Endothelial cell of umbilical vein (primary cell): ENCODE data around the gene PDPK1. TPM values are rescaled to one million over a fixed set of nuclear protein-coding genes. Genes with fewer than 3 reads are reported as not detected.

Experiments used
- BruUV-seq: library from RNA; stranded (reverse); fragments of 400-500 nt; replicated peaks from 2 replicates; lab custom pipeline; 2021; lab: Mats Ljungman, UMichigan
- CTCF ChIA-PET: fragments of 300-600, 350-600 bp; sonication (Branson Sonifier 250); formaldehyde crosslinking; loops from one replicate; lab custom pipeline; 2021; ENCODE audit warnings: antibody characterized with exemption, inconsistent platforms; lab: Charles Lee
- POLR2A ChIA-PET: fragments of 300-600, 350-600 bp; sonication (Branson Sonifier 250); formaldehyde crosslinking; loops from one replicate; lab custom pipeline; 2021; ENCODE audit warnings: antibody characterized with exemption, inconsistent platforms; lab: Charles Lee
- DNase-seq: peaks from one replicate; pipeline ENCODE4 v3.0.0-alpha.2; 2011; ENCODE audit warnings: low read depth, low spot score
- FAIRE-seq: peaks from 2 replicates; lab custom pipeline; 2011; peaks lifted over from hg19 to GRCh38; lab: Jason Lieb, UNC
- H2AFZ ChIP-seq: 2 replicates; pipeline ENCODE4 v1.6.0; 2012; ENCODE audit warnings: low read depth, low read length, control low read depth, inconsistent platforms
- H3K27ac ChIP-seq: 2 replicates; pipeline ENCODE4 v1.5.1; 2011; ENCODE audit warnings: low read depth, mild to moderate bottlenecking, control low read depth, low read length, moderate library complexity; ENCODE audit not compliant: insufficient read depth
- H3K27me3 ChIP-seq, 2 experiments: 2 replicates each; pipeline versions ENCODE4 v1.6.0 to v1.6.1; 2011; ENCODE audit warnings: low read length in 2 of 2, mixed read lengths in 1 of 2; ENCODE audit not compliant: control insufficient read depth in 2 of 2, insufficient read depth in 2 of 2
- H3K36me3 ChIP-seq, 2 experiments: 2 replicates in 1 of 2; 3 replicates in 1 of 2; pipeline ENCODE4 v1.5.1; 2011; ENCODE audit warnings: low read length in 2 of 2, mild to moderate bottlenecking in 1 of 2, moderate library complexity in 1 of 2; ENCODE audit not compliant: control insufficient read depth in 2 of 2, insufficient read depth in 2 of 2; ENCODE audit errors: extremely low read depth in 1 of 2
- H3K4me1 ChIP-seq: 3 replicates; pipeline ENCODE4 v1.5.1; 2011; ENCODE audit warnings: mild to moderate bottlenecking, low read length; ENCODE audit not compliant: control insufficient read depth, insufficient read depth; ENCODE audit errors: extremely low read depth
- H3K4me2 ChIP-seq: 2 replicates; pipeline ENCODE4 v1.6.1; 2011; ENCODE audit warnings: low read length, control low read depth, mixed read lengths; ENCODE audit not compliant: insufficient read depth
- H3K4me3 ChIP-seq, 3 experiments: fragments of 200-600 bp in 1 of 3; sonication (generic), shearing (Covaris generic) in 1 of 3; replicated peaks in 1 of 3; 2 replicates each; pipeline ENCODE4 v1.5.1; 2011 to 2016; ENCODE audit warnings: control low read depth in 3 of 3, low read length in 3 of 3, mild to moderate bottlenecking in 2 of 3, inconsistent platforms in 1 of 3, low read depth in 1 of 3, moderate library complexity in 1 of 3; ENCODE audit not compliant: insufficient read depth in 1 of 3
- H3K79me2 ChIP-seq: 2 replicates; pipeline ENCODE4 v1.6.0; 2012; ENCODE audit warnings: low read length, inconsistent platforms; ENCODE audit not compliant: control insufficient read depth, insufficient read depth
- H3K9ac ChIP-seq: replicated peaks from 2 replicates; pipeline ENCODE3; 2011; ENCODE audit warnings: low read length, control low read depth; ENCODE audit not compliant: insufficient read depth; ENCODE audit errors: extremely low read depth
- H3K9me1 ChIP-seq: replicated peaks from 3 replicates; pipeline ENCODE4 v1.6.0; 2011; ENCODE audit warnings: mild to moderate bottlenecking, low read length; ENCODE audit not compliant: control insufficient read depth, insufficient read depth; ENCODE audit errors: extremely low read depth
- H3K9me3 ChIP-seq: replicated peaks from 2 replicates; pipeline ENCODE4 v1.5.1; 2012; ENCODE audit warnings: low read length, inconsistent platforms; ENCODE audit not compliant: control insufficient read depth, insufficient read depth
- H4K20me1 ChIP-seq: replicated peaks from 2 replicates; pipeline ENCODE3; 2011; ENCODE audit warnings: mild to moderate bottlenecking, low read length; ENCODE audit not compliant: control insufficient read depth, insufficient read depth; ENCODE audit errors: extremely low read depth
- CTCF ChIP-seq, 2 donors: IDR thresholded peaks; 1 replicate in 1 of 2; 2 replicates in 1 of 2; pipeline ENCODE4 v1.5.1; 2011; ENCODE audit warnings: low read length in 2 of 2, mild to moderate bottlenecking in 2 of 2, moderate library complexity in 2 of 2, control low read depth in 1 of 2, inconsistent platforms in 1 of 2, low read depth in 1 of 2; ENCODE audit not compliant: insufficient read depth in 1 of 2; ENCODE audit errors: extremely low read depth in 1 of 2
- EZH2 ChIP-seq: IDR thresholded peaks from 2 replicates; pipeline ENCODE4 v1.6.1; 2012; ENCODE audit warnings: borderline replicate concordance, low read depth, mild to moderate bottlenecking, moderate library complexity, low read length, inconsistent platforms; ENCODE audit not compliant: severe bottlenecking
- FOS ChIP-seq: IDR thresholded peaks from 2 replicates; pipeline ENCODE4 v1.6.1; 2011; ENCODE audit warnings: mild to moderate bottlenecking, low read length, moderate library complexity, borderline replicate concordance; ENCODE audit not compliant: insufficient read depth
- GATA2 ChIP-seq: IDR thresholded peaks from 2 replicates; pipeline ENCODE4 v1.7.0; 2011; ENCODE audit warnings: low read depth, mild to moderate bottlenecking, moderate library complexity, mixed read lengths, low read length; ENCODE audit not compliant: insufficient read length, insufficient read depth
- JUN ChIP-seq: IDR thresholded peaks from 2 replicates; pipeline ENCODE4 v1.6.1; 2011; ENCODE audit warnings: borderline replicate concordance, low read depth; ENCODE audit not compliant: insufficient read length, insufficient read depth
- MAX ChIP-seq: IDR thresholded peaks from 2 replicates; pipeline ENCODE4 v1.6.1; 2011; ENCODE audit not compliant: insufficient read depth, insufficient read length
- MYC ChIP-seq: IDR thresholded peaks from one replicate; pipeline ENCODE4 v1.6.1; 2011; ENCODE audit warnings: mild to moderate bottlenecking, low read depth, low read length
- POLR2A ChIP-seq: IDR thresholded peaks from 2 replicates; pipeline ENCODE4 v1.6.1; 2012; ENCODE audit warnings: low read depth, mild to moderate bottlenecking, control low read depth, low read length
- POLR2AphosphoS5 ChIP-seq: IDR thresholded peaks from 2 replicates; pipeline ENCODE4 v1.6.1; 2012; ENCODE audit warnings: low read depth, mild to moderate bottlenecking, control low read depth, low read length, moderate library complexity; ENCODE audit not compliant: insufficient read depth
- dilution Hi-C: fragments of 300-500 bp; cut with MboI; formaldehyde crosslinking; loops from one replicate; pipeline ENCODE4 v1.15.0; 2019; ENCODE audit warnings: low sequenced_read_pairs; ENCODE audit not compliant: extremely low pct_ligation_motif_present
- intact Hi-C: fragments of 100-400 bp; cut with micrococcal nuclease; formaldehyde crosslinking; loops from one replicate; pipeline ENCODE4 v1.10.0; 2022
- polyA plus RNA-seq, 4 experiments: library from polyadenylated mRNA; depleted of rRNA in 3 of 4; stranded (reverse) in 3 of 4; unstranded in 1 of 4; fragments of >200 nt; gene quantifications; 2 replicates each; pipeline versions ENCODE4 v1.2.1 to v1.2.3, GENCODE V29; 2011 to 2012; ENCODE audit warnings: missing spikeins in 1 of 4
- total RNA-seq: library from RNA; stranded (reverse); gene quantifications from 2 replicates; pipeline ENCODE4 v1.2.3, GENCODE V29; 2021

The PDPK1 gene
- total and polyA plus RNA-seq, 2 donors (not counting 3 experiments of a cell fraction or from before 2014, with no cell fraction given), result 22.4 to 37.3 TPM

- no peak for FAIRE-seq
- H3K79me2 ChIP-seq, result no peaks in the 10 kb centered on the region
- no peaks in the 10 kb centered on the region for H3K9me3 ChIP-seq
- no peaks in the 10 kb centered on the region for H4K20me1 ChIP-seq
- ChIA-PET CTCF (no interaction called here), POLR2A (no interaction called here)
- H3K9me1 ChIP-seq, result no peaks in the 10 kb centered on the region
- H3K36me3 ChIP-seq, result peaks cover 4 to 36% of the 10 kb centered on the region in 2 experiments
- intact Hi-C loops, result no loop called here
- no peaks in the 10 kb centered on the region for H3K27me3 ChIP-seq
- H3K4me3 ChIP-seq, result no peak overlapping the region
- H3K4me2 ChIP-seq, result no peak overlapping the region
- BruUV-seq, result no TSS peak
- dilution Hi-C loops, result no loop called here
- no peak overlapping the region for H2AFZ ChIP-seq
- no peak for DNase-seq
- no peaks in the 10 kb centered on the region for H3K4me1 ChIP-seq
- no peak for TF ChIP-seq GATA2
- TF ChIP-seq EZH2, result no peak
- no peak for TF ChIP-seq CTCF (IDR thresholded peaks at IDR 0.05; ENCODE audit: extremely low read depth in 1 of 2, insufficient read depth in 1 of 2, low read depth in 1 of 2, low read length in 2 of 2)
- TF ChIP-seq FOS, result no peak
- TF ChIP-seq MAX, result no peak
- no peak for TF ChIP-seq POLR2A
- no peak for TF ChIP-seq POLR2AphosphoS5
- no peak for TF ChIP-seq MYC
- no peak for TF ChIP-seq JUN
- no peak overlapping the region for H3K9ac ChIP-seq
- no peak overlapping the region for H3K27ac ChIP-seq
Measured at GRCh38 chr16:2585651-2586081, 47.8 kb downstream of the PDPK1 start.
